HG02885 (cell line): ENCODE results near the gene TBC1D7.

Experiments
- ATAC-seq: cut with Tn5 transposase; IDR thresholded peaks from one replicate; pipeline ENCODE4 v1.9.1; 2021; ENCODE audit warnings: mild to moderate bottlenecking; ENCODE audit not compliant: unreplicated experiment, poor library complexity

The TBC1D7 gene

GRCh38 chr6:13357551-13358075 lies 29.3 kb upstream of the TBC1D7 start:
- ATAC-seq = no peak

GRCh38 chr6:13355999-13356785 lies 27.9 kb upstream of the TBC1D7 start:
- peak; percentile 93 for ATAC-seq

- no peak for ATAC-seq
These were observed 27.0 kb upstream of the TBC1D7 start for GRCh38 chr6:13355043-13355945.

- no peak for ATAC-seq
These were observed 26.1 kb upstream of the TBC1D7 start for GRCh38 chr6:13354331-13355042.

- ATAC-seq = no peak
These were observed 23.8 kb upstream of the TBC1D7 start for GRCh38 chr6:13352165-13352564.

- no peak for ATAC-seq
These were observed 22.9 kb upstream of the TBC1D7 start for GRCh38 chr6:13351271-13351670.

GRCh38 chr6:13349811-13350506 lies 21.6 kb upstream of the TBC1D7 start:
- no peak for ATAC-seq

- no peak for ATAC-seq
These were observed 20.2 kb upstream of the TBC1D7 start for GRCh38 chr6:13348334-13349113.

- no peak for ATAC-seq
These were observed 17.9 kb upstream of the TBC1D7 start for GRCh38 chr6:13346245-13346644.

GRCh38 chr6:13342414-13343019 lies 14.2 kb upstream of the TBC1D7 start:
- ATAC-seq = no peak

GRCh38 chr6:13339863-13340630 lies 11.7 kb upstream of the TBC1D7 start:
- no peak for ATAC-seq

- ATAC-seq = no peak
These were observed 9.7 kb upstream of the TBC1D7 start for GRCh38 chr6:13338038-13338437.

- peak; percentile 57 for ATAC-seq
These were observed 8.2 kb upstream of the TBC1D7 start for GRCh38 chr6:13336553-13336952.

- no peak for ATAC-seq
These were observed 6.6 kb upstream of the TBC1D7 start for GRCh38 chr6:13334953-13335352.

GRCh38 chr6:13332349-13332706 lies 4.0 kb upstream of the TBC1D7 start:
- no peak for ATAC-seq

GRCh38 chr6:13331516-13332348 lies 3.4 kb upstream of the TBC1D7 start:
- ATAC-seq = no peak

- ATAC-seq = no peak
These were observed 492 bp upstream of the TBC1D7 start for GRCh38 chr6:13328875-13329183.
